HepG2 (cell line): Measurements from ENCODE around the gene THSD4. TPM values are rescaled to one million over a fixed set of nuclear protein-coding genes. Genes with fewer than 3 reads are reported as not detected.

ENCODE experiments used
- ATAC-seq: fragments of 200-7000 bp; cut with Tn5 transposase; 3 replicates; pipeline ENCODE4 v1.9.1; 2020; ENCODE audit warnings: mild to moderate bottlenecking, moderate library complexity
- BruUV-seq: library from RNA; stranded (reverse); fragments of 400-500 nt; replicated peaks from 2 replicates; lab custom pipeline; 2021; lab: Mats Ljungman, UMichigan
- CTCF ChIA-PET: fragments of 300-600 bp; formaldehyde crosslinking; extraction: SDS; loops from one replicate; lab custom pipeline; 2021; ENCODE audit warnings: low total read pairs, inconsistent platforms, low intra/inter-chr PET ratio; lab: Yijun Ruan, JAX
- POLR2A ChIA-PET: fragments of 350-600 bp; sonication (Branson Sonifier 250); formaldehyde crosslinking; loops from one replicate; lab custom pipeline; 2020; ENCODE audit warnings: antibody characterized with exemption, inconsistent platforms; lab: Yijun Ruan, JAX
- DNase-seq: peaks from one replicate; pipeline ENCODE4 v3.0.0-alpha.2; 2015; ENCODE audit warnings: low spot score
- FAIRE-seq: peaks from 3 replicates; lab custom pipeline; 2011; peaks lifted over from hg19 to GRCh38; lab: Jason Lieb, UNC
- H2AFZ ChIP-seq: one replicate; pipeline ENCODE4 v1.6.1; 2011; ENCODE audit warnings: low read length, inconsistent platforms
- H3K27ac ChIP-seq: fragments of 300-600 bp; 3 replicates; pipeline ENCODE4 v1.8.0; 2011; ENCODE audit warnings: mixed run types, mild to moderate bottlenecking, mixed read lengths, low read length, inconsistent platforms; ENCODE audit not compliant: insufficient read depth; ENCODE audit errors: extremely low read length
- H3K27me3 ChIP-seq, 2 experiments: fragments of 200-600 bp in 1 of 2; 2 replicates in 1 of 2; 3 replicates in 1 of 2; pipeline versions ENCODE4 v1.6.0 to v1.8.0; 2011; ENCODE audit warnings: low read length in 2 of 2, mild to moderate bottlenecking in 2 of 2, moderate library complexity in 2 of 2, inconsistent platforms in 1 of 2; ENCODE audit not compliant: insufficient read depth in 2 of 2, control insufficient read depth in 1 of 2
- H3K36me3 ChIP-seq, 2 experiments: fragments of 200-600 bp in 1 of 2; replicated peaks in 1 of 2; 2 replicates in 1 of 2; 3 replicates in 1 of 2; pipeline versions ENCODE4 v1.5.1 to v1.8.0; 2011; ENCODE audit warnings: low read length in 2 of 2, inconsistent platforms in 1 of 2; ENCODE audit not compliant: insufficient read depth in 2 of 2, control insufficient read depth in 1 of 2
- H3K4me1 ChIP-seq: 2 replicates; pipeline ENCODE4 v1.5.1; 2012; ENCODE audit warnings: low read length, inconsistent platforms; ENCODE audit not compliant: insufficient read depth
- H3K4me2 ChIP-seq: 2 replicates; pipeline ENCODE4 v1.6.0; 2011; ENCODE audit warnings: low read depth, low read length, inconsistent platforms
- H3K4me3 ChIP-seq, 3 experiments: fragments of 200-600 bp in 1 of 3; sonication (generic), shearing (Covaris generic) in 1 of 3; replicated peaks in 1 of 3; 2 replicates each; pipeline ENCODE4 v1.5.1; 2011 to 2016; ENCODE audit warnings: low read length in 3 of 3, inconsistent platforms in 2 of 3, low read depth in 2 of 3, mild to moderate bottlenecking in 2 of 3, control low read depth in 1 of 3, mixed read lengths in 1 of 3; ENCODE audit not compliant: insufficient read depth in 1 of 3
- H3K79me2 ChIP-seq: one replicate; pipeline ENCODE4 v1.6.1; 2011; ENCODE audit warnings: low read length, inconsistent platforms; ENCODE audit not compliant: insufficient read depth
- H3K9ac ChIP-seq: 2 replicates; pipeline ENCODE4 v1.6.0; 2011; ENCODE audit warnings: mild to moderate bottlenecking, low read depth, low read length, inconsistent platforms; ENCODE audit not compliant: insufficient read depth
- H3K9me3 ChIP-seq: 2 replicates; pipeline ENCODE4 v1.5.1; 2012; ENCODE audit warnings: mild to moderate bottlenecking, low read length
- H4K20me1 ChIP-seq: 2 replicates; pipeline ENCODE4 v1.6.0; 2011; ENCODE audit warnings: inconsistent platforms, mild to moderate bottlenecking, low read length, moderate library complexity; ENCODE audit not compliant: insufficient read depth
- GLI4 ChIP-seq: sonication (generic); formaldehyde crosslinking; IDR thresholded peaks from 2 replicates; pipeline ENCODE4 v1.5.1; 2020; ENCODE audit warnings: missing genetic modification reagents, mild to moderate bottlenecking, moderate library complexity, borderline replicate concordance
- RCOR2 ChIP-seq: IDR thresholded peaks from 2 replicates; pipeline ENCODE4 v1.6.1; 2016; ENCODE audit warnings: missing biosample characterization, missing genetic modification reagents
- ZNF260 ChIP-seq: sonication (generic); formaldehyde crosslinking; IDR thresholded peaks from 2 replicates; pipeline ENCODE4 v1.4.0; 2020; ENCODE audit warnings: missing genetic modification reagents, low read depth, mild to moderate bottlenecking, borderline replicate concordance
- WGBS: methylation state at CpG from one replicate; pipeline ENCODE4 v1.1.6; 2017; ENCODE audit warnings: low lambda C conversion rate; 5-methylcytosine and 5-hydroxymethylcytosine counted together
- in situ Hi-C: cut with HindIII; loops from 2 replicates; pipeline ENCODE4 v1.10.0; 2017; ENCODE audit warnings: low pct_unique_long_range_greater_than_20kb; ENCODE audit not compliant: extremely low pct_ligation_motif_present
- intact Hi-C: fragments of 100-400 bp; cut with micrococcal nuclease; formaldehyde crosslinking; loops from one replicate; pipeline ENCODE4 v1.10.0; 2022; ENCODE audit not compliant: unreplicated experiment
- polyA plus RNA-seq, 8 experiments: library from polyadenylated mRNA; depleted of rRNA in 3 of 8; stranded (reverse) in 7 of 8; unstranded in 1 of 8; fragments of >200 nt; fragmentation: Illumina TruSeq in 4 of 8; extraction: Trizol in 4 of 8; gene quantifications; 2 replicates each; pipeline versions ENCODE4 v1.2.1 to v1.2.3, GENCODE V29; 2011 to 2016; ENCODE audit warnings: low read depth in 4 of 8, missing spikeins in 1 of 8, mixed read lengths in 1 of 8; ENCODE audit not compliant: insufficient read depth in 1 of 8
- total RNA-seq, 5 experiments: library from RNA; depleted of rRNA; stranded (reverse); fragments of >200 nt; fragmentation: Illumina TruSeq; extraction: Trizol; gene quantifications; 2 replicates each; pipeline ENCODE4 v1.2.3, GENCODE V29; 2016; ENCODE audit warnings: low read depth in 1 of 5
- TF ChIP-seq, protein P1 (sequence below): IDR thresholded peaks from 2 replicates; pipeline ENCODE4 v1.6.1; 2016; ENCODE audit warnings: low read depth, missing genetic modification reagents, missing compliant biosample characterization

The THSD4 gene
- total and polyA plus RNA-seq, 2 of the 13 experiments (the other 11 are each of a cell fraction or from before 2014, with no cell fraction given) = 0.07 to 0.21 TPM

GRCh38 chr15:71565006-71565405 lies 449.7 kb downstream of the THSD4 start:
- WGBS = 0% methylated on average over 1 of the region's 1 CpG
- no peak overlapping the region for H3K27ac ChIP-seq
- no peaks in the 10 kb centered on the region for H3K4me1 ChIP-seq
- no peaks in the 10 kb centered on the region for H3K9me3 ChIP-seq
- FAIRE-seq (no peak), ATAC-seq (no peak), DNase-seq (no peak)
- CTCF ChIA-PET = no interaction called here
- H3K36me3 ChIP-seq = no peaks in the 10 kb centered on the region
- TF ChIP-seq, protein P1, sequence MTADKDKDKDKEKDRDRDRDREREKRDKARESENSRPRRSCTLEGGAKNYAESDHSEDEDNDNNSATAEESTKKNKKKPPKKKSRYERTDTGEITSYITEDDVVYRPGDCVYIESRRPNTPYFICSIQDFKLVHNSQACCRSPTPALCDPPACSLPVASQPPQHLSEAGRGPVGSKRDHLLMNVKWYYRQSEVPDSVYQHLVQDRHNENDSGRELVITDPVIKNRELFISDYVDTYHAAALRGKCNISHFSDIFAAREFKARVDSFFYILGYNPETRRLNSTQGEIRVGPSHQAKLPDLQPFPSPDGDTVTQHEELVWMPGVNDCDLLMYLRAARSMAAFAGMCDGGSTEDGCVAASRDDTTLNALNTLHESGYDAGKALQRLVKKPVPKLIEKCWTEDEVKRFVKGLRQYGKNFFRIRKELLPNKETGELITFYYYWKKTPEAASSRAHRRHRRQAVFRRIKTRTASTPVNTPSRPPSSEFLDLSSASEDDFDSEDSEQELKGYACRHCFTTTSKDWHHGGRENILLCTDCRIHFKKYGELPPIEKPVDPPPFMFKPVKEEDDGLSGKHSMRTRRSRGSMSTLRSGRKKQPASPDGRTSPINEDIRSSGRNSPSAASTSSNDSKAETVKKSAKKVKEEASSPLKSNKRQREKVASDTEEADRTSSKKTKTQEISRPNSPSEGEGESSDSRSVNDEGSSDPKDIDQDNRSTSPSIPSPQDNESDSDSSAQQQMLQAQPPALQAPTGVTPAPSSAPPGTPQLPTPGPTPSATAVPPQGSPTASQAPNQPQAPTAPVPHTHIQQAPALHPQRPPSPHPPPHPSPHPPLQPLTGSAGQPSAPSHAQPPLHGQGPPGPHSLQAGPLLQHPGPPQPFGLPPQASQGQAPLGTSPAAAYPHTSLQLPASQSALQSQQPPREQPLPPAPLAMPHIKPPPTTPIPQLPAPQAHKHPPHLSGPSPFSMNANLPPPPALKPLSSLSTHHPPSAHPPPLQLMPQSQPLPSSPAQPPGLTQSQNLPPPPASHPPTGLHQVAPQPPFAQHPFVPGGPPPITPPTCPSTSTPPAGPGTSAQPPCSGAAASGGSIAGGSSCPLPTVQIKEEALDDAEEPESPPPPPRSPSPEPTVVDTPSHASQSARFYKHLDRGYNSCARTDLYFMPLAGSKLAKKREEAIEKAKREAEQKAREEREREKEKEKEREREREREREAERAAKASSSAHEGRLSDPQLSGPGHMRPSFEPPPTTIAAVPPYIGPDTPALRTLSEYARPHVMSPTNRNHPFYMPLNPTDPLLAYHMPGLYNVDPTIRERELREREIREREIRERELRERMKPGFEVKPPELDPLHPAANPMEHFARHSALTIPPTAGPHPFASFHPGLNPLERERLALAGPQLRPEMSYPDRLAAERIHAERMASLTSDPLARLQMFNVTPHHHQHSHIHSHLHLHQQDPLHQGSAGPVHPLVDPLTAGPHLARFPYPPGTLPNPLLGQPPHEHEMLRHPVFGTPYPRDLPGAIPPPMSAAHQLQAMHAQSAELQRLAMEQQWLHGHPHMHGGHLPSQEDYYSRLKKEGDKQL = no peak
- no peak for TF ChIP-seq GLI4 (CRISPR knock-in tag)
- no peak for TF ChIP-seq ZNF260 (CRISPR knock-in tag)
- no peak for TF ChIP-seq RCOR2 (CRISPR knock-in tag)
- no peaks in the 10 kb centered on the region for H3K79me2 ChIP-seq
- in situ Hi-C loops (no loop called here), intact Hi-C loops (no loop called here)
- no peak overlapping the region for H2AFZ ChIP-seq
- H3K27me3 ChIP-seq = no peaks in the 10 kb centered on the region; a peak in 1 of 5 replicates
- BruUV-seq = no TSS peak
- POLR2A ChIA-PET = no interaction called here
- H3K4me2 ChIP-seq = no peak overlapping the region
- no peak overlapping the region for H3K4me3 ChIP-seq
- no peak overlapping the region for H3K9ac ChIP-seq
- H4K20me1 ChIP-seq = no peaks in the 10 kb centered on the region
